Mucosa of rectum (tissue), 2 donors: ENCODE data around the gene NISCH.
"Not testable (repeated sequence)": the region's sequence is repeated elsewhere in the genome, so short reads cannot be mapped to it uniquely, and the experiment has no call there.

Experiments used
- H3K27ac ChIP-seq, 2 donors: one replicate each; pipeline ENCODE4 v1.7.0; 2013; ENCODE audit warnings: inconsistent platforms in 2 of 2, low read depth in 2 of 2, low read length in 2 of 2
- H3K27me3 ChIP-seq, 2 donors: one replicate each; pipeline ENCODE4 v1.7.0; 2013; ENCODE audit warnings: low read length in 2 of 2; ENCODE audit not compliant: control insufficient read depth in 2 of 2, insufficient read depth in 2 of 2
- H3K36me3 ChIP-seq, 2 donors: one replicate each; pipeline ENCODE4 v1.7.0; 2013; ENCODE audit warnings: low read length in 2 of 2; ENCODE audit not compliant: control insufficient read depth in 2 of 2, insufficient read depth in 2 of 2
- H3K4me1 ChIP-seq, 2 donors: one replicate each; pipeline ENCODE4 v1.7.0; 2013; ENCODE audit warnings: low read length in 2 of 2, mild to moderate bottlenecking in 1 of 2; ENCODE audit not compliant: control insufficient read depth in 2 of 2, insufficient read depth in 2 of 2
- H3K4me3 ChIP-seq, 2 donors: one replicate each; pipeline ENCODE4 v1.7.0; 2013; ENCODE audit warnings: low read length in 2 of 2
- H3K9ac ChIP-seq, 2 donors: one replicate each; pipeline ENCODE4 v1.7.0; 2013; ENCODE audit warnings: low read length in 2 of 2, low read depth in 1 of 2, mild to moderate bottlenecking in 1 of 2
- H3K9me3 ChIP-seq, 2 donors: one replicate each; pipeline ENCODE4 v1.7.0; 2013; ENCODE audit warnings: low read length in 2 of 2; ENCODE audit not compliant: control insufficient read depth in 2 of 2
- donor health status: healthy.
- donor health status: Normal muscosa, but diverticular disease.

NISCH gene

DNA sequence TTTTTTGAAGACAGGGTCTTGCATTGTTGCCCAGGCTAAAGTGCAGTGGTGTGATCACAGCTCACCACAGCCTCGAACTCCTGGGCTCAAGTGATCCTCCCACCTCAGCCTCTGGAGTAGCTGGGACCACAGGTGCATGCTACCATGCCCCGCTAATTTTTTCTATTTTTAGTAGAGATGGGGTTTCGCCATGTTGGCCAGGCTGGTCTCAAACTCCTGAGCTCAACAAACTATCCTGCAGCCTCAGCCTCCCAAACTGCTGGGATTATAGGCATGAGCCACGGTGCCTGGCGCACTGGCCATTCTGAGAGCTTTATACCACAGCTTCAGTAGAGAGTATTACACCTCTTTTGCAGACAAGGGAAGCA, 71.3 kb downstream of the NISCH start:
- H3K27ac ChIP-seq, H3K27me3 ChIP-seq, H3K4me1 ChIP-seq, H3K9me3 ChIP-seq, H3K9ac ChIP-seq, H3K4me3 ChIP-seq: not testable (repeated sequence)
- H3K36me3 ChIP-seq: peaks cover 8 to 13% of the 10 kb centered on the region in 2 donors

DNA sequence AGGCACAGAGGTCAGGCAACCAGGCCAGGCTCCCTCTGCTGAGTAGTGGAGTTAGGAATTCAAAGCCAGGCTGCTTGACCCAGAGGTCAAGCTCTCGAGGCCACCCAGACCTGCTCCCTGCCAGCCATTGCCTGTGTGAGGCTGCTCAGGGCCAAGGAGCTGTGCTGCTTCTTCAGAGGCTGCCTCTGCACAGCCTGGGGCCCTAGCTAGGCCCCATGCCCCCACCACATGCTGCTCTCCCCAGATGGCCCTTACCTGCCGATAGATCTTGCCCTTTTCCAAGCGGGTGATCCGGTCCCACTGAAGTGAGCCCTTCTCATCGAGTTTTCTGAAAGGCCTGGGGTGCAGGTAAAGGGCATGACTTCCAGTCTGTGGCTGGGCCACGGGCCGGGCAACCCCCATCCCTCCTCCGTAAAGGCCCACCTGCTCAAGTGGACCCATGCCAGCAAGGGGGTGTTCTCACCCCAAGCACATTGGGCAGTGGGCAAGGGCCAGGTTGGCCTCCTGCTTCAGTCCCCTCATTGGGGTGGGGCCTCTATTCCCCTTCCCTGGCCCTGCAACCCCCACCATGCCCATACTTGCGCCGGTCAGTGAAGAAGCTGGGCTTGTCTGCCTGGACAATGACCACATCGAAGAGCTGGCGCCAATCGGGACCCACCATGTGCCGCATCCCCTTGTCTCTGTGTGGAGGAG, 71.8 kb downstream of the NISCH start:
- Histone ChIP-seq H3K4me1 (no peaks in the 10 kb centered on the region), H3K27me3 (no peaks in the 10 kb centered on the region), H3K9me3 (no peaks in the 10 kb centered on the region), H3K27ac (no peak overlapping the region), H3K36me3 (peaks cover 8 to 13% of the 10 kb centered on the region in 2 donors), H3K9ac (no peak overlapping the region), H3K4me3 (no peak overlapping the region)

GRCh38 chr3:52527732-52528585, 72.6 kb downstream of the NISCH start:
- Histone ChIP-seq H3K36me3 (peaks cover 8 to 13% of the 10 kb centered on the region in 2 donors), H3K9ac (no peak overlapping the region), H3K27ac (no peak overlapping the region), H3K27me3 (no peaks in the 10 kb centered on the region), H3K9me3 (no peaks in the 10 kb centered on the region), H3K4me1 (peaks cover 0 to 4% of the 10 kb centered on the region in 2 donors), H3K4me3 (no peak overlapping the region)

DNA sequence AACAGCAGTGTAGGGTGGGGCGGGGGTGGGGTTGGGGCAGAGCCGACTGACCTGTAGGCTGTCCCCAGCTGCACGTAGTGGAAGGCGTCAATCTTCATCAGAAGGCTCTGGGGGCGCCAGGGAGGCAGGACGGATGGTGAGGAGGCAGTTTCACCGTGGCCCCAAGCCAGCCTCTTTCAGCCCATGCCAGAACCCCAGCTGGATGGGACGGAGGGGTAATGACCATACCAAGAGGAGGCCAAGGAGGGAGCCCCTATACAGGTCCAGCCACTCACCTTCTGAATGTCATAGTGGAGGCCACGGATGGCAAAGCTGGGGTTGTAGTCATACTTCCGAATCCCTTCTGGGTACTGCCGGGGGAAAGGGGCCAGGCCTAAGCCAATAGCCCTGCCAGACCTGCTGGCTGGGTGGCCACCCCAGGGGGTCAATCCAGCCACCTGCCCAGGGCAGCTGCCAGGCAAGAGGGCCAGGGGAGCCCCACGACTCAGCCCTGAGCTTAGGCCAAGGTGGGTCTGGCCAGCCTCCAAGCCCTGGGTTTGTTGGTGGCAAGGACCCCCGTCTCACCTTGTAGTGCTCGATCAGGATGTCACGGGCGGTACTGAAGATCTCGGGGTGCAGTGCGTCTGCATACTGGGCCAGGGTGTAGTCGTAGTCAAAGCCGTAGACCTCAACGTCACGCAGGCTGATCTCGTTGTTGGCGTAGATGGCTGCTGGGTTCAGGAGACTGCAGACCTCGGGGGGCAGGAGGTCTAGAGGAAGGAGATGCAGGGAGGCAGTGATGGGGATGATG, 73.4 kb downstream of the NISCH start:
- Histone ChIP-seq H3K4me1 (peaks cover 0 to 4% of the 10 kb centered on the region in 2 donors), H3K27me3 (no peaks in the 10 kb centered on the region), H3K9ac (no peak overlapping the region), H3K36me3 (peaks cover 8 to 13% of the 10 kb centered on the region in 2 donors), H3K9me3 (no peaks in the 10 kb centered on the region), H3K4me3 (no peak overlapping the region), H3K27ac (no peak overlapping the region)

DNA sequence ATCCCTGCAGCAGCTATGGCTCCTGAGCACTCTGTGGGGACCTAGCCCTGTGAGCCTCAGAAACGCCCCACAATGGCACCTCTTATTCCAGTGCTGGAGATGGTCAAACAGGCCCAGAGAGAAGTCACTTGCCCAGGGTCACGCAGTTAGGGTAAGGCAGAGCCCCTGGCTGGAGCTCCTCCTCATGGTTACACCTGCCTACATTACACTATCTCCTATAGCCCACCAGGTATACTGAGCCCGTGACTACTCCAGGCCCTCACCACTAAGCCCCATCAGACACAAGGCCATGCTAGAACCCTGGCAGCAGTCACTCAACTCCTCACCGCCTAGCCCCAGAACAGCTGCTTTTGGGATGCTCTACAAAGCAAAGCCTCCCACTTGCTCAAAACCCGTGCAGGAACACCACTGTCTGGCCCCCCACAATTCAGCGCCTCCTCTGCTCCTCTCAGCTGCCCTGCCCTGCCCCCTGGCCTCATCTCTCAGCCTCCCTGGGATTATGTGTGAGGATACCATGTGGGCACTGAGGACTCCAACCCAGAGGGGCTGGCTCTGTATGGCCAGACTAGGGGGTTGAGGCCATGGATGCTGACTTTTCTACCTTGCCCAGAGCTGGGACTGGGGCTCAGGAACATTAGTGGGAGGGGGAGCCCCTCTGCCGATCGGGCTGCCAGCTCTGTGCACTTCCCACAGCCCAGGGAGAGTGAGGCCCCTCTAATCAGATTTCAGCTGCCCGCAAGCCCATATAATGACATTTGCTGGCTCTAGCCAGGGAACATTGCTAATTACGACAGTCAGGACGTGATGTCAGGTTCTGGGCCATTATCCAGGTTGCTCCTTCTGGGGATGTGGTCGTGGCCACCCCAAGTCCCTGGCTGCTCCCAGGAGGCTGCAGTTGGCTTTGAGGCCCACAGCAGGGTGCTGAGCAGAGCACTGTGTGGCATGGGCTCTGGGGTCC, 74.3 kb downstream of the NISCH start:
- Histone ChIP-seq H3K9me3 (no peaks in the 10 kb centered on the region), H3K4me3 (no peak overlapping the region), H3K27me3 (no peaks in the 10 kb centered on the region), H3K27ac (no peak overlapping the region), H3K4me1 (peaks cover 0 to 9% of the 10 kb centered on the region in 2 donors), H3K9ac (no peak overlapping the region), H3K36me3 (peaks cover 5 to 13% of the 10 kb centered on the region in 2 donors)

DNA sequence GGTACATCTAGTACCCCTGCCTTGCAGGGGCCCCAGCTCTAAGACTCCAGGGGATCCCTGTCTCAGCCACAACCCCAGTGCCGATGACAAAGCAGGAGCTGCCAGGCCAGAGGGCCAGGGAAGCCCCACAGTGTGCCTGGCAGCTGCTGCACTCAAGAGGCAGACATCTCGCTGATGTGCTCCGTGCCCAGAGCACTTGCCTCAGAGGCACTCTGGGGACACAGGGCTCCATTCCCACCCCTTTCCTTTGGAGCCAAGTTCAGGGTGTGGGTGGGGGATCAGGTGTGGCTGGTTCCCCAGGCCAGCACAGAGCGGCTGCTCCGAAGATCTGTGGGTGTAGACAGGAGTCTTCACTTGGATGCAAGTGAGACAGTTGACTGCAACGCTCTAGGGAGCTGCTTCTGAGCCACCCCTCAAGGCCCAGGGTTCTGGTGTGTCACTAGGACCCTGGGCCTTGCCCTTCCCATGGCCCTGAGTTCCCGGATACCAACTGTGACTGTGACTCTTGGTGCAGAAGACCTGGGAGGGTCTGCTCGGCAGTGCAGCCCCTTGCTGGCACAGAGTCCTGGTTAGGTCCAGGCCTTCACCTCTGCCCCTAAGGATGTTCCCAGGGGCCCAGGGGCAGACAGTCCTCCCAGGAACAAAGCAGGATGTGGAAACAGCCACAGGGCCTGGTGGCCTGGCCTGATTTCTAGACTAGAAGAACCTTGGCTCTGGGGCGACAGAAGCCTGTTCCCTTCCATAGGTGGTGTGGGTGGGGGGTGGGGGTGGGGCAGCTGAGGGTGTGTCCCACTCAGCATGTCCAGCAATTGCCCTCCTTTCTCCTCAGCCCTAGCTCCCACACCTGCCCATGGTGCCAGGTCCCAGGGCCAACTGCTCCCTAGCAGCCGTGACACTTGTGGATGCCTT, 75.8 kb downstream of the NISCH start:
- no peak overlapping the region for H3K27ac ChIP-seq

GRCh38 chr3:52531860-52532516, 76.6 kb downstream of the NISCH start:
- Histone ChIP-seq H3K36me3 (peaks cover 5 to 13% of the 10 kb centered on the region in 2 donors), H3K27ac (no peak overlapping the region), H3K4me3 (peak overlapping the region in 1 of 2 donors; percentile 1), H3K27me3 (no peaks in the 10 kb centered on the region), H3K9me3 (no peaks in the 10 kb centered on the region), H3K9ac (no peak overlapping the region), H3K4me1 (peaks cover 3 to 16% of the 10 kb centered on the region in 2 donors)

More for the DNA sequence above, 75.8 kb downstream of the NISCH start:
- no peak overlapping the region for H3K4me3 ChIP-seq
- H3K27me3 ChIP-seq: no peaks in the 10 kb centered on the region
- no peaks in the 10 kb centered on the region for H3K9me3 ChIP-seq
- peaks cover 3 to 14% of the 10 kb centered on the region in 2 donors for H3K4me1 ChIP-seq
- peaks cover 5 to 13% of the 10 kb centered on the region in 2 donors for H3K36me3 ChIP-seq
- H3K9ac ChIP-seq: no peak overlapping the region

DNA sequence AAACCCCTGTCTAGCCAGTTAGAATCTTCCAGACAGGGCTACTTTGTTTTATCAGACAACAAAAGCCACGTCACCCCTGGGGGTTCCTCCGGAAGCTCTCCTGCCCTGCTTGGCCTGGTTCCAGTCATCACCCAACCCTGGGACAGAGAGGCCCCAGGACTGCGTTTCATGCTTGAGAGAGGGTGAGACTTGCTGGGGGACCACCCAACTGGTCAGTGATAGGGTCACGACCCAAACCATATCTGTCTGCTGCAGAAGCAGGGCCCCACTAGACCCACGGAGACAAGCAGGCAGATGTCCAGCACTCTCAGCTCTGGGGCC, 77.1 kb downstream of the NISCH start:
- Histone ChIP-seq H3K4me1 (peaks cover 7 to 20% of the 10 kb centered on the region in 2 donors), H3K4me3 (peak overlapping the region; percentile 61 to 68), H3K9me3 (no peaks in the 10 kb centered on the region), H3K27ac (no peak overlapping the region), H3K9ac (peak overlapping the region in 1 of 2 donors; percentile 49), H3K36me3 (peaks cover 5 to 8% of the 10 kb centered on the region in 2 donors), H3K27me3 (no peaks in the 10 kb centered on the region)
